K562 (cell line): ENCODE results near the gene PIH1D1. TPM values are rescaled to one million over a fixed set of nuclear protein-coding genes. Genes with fewer than 3 reads are reported as not detected.

Experiments
- ATAC-seq: fragments of 200-7000 bp; cut with Tn5 transposase; 3 replicates; pipeline ENCODE4 v1.9.1; 2020; ENCODE audit warnings: moderate library complexity
- BruUV-seq: library from RNA; stranded (reverse); fragments of 400-500 nt; replicated peaks from 2 replicates; lab custom pipeline; 2021; lab: Mats Ljungman, UMichigan
- CTCF ChIA-PET: fragments of 300-600 bp; formaldehyde crosslinking; extraction: SDS; loops from one replicate; lab custom pipeline; 2021; ENCODE audit warnings: low intra/inter-chr PET ratio; lab: Yijun Ruan, JAX
- POLR2A ChIA-PET: fragments of 300-600, 350-650 bp; sonication (Branson Sonifier 250); formaldehyde crosslinking; extraction: SDS; loops from one replicate; lab custom pipeline; 2021; ENCODE audit warnings: antibody characterized with exemption, inconsistent platforms; lab: Yijun Ruan, JAX
- DNase-seq, 4 experiments: peaks; one replicate each; pipeline versions ENCODE4 v3.0.0 to v3.0.0-alpha.2; 2011 to 2018; ENCODE audit warnings: low spot score in 3 of 4, mixed read lengths in 3 of 4; ENCODE audit errors: extremely low read depth in 1 of 4
- FAIRE-seq: peaks from 2 replicates; lab custom pipeline; 2011; peaks lifted over from hg19 to GRCh38; lab: Jason Lieb, UNC
- H2AFZ ChIP-seq: 2 replicates; pipeline ENCODE4 v1.6.0; 2011; ENCODE audit warnings: low read depth, low read length, control low read depth, inconsistent platforms
- H3K27ac ChIP-seq: fragments of 200-600 bp; 3 replicates; pipeline ENCODE4 v1.8.0; 2011; ENCODE audit warnings: low read depth, mild to moderate bottlenecking, control low read depth, inconsistent platforms, low read length, moderate library complexity, mixed read lengths; ENCODE audit errors: extremely low read depth
- H3K27me3 ChIP-seq, 2 experiments: fragments of 300-600 bp in 1 of 2; 2 replicates in 1 of 2; 3 replicates in 1 of 2; pipeline versions ENCODE4 v1.6.0 to v1.8.0; 2011; ENCODE audit warnings: inconsistent platforms in 2 of 2, low read length in 2 of 2, mild to moderate bottlenecking in 1 of 2, mixed read lengths in 1 of 2, moderate library complexity in 1 of 2; ENCODE audit not compliant: control insufficient read depth in 2 of 2, insufficient read depth in 2 of 2
- H3K36me3 ChIP-seq: fragments of 300-600 bp; 3 replicates; pipeline ENCODE4 v1.8.0; 2011; ENCODE audit warnings: mild to moderate bottlenecking, low read length, inconsistent platforms; ENCODE audit not compliant: control insufficient read depth, insufficient read depth
- H3K4me1 ChIP-seq, 2 experiments: fragments of 200-600 bp in 1 of 2; replicated peaks in 1 of 2; 2 replicates in 1 of 2; 3 replicates in 1 of 2; pipeline versions ENCODE4 v1.5.1 to v1.8.0; 2011; ENCODE audit warnings: inconsistent platforms in 2 of 2, low read length in 2 of 2, mild to moderate bottlenecking in 1 of 2, mixed read lengths in 1 of 2, moderate library complexity in 1 of 2; ENCODE audit not compliant: control insufficient read depth in 2 of 2, insufficient read depth in 2 of 2
- H3K4me2 ChIP-seq: 2 replicates; pipeline ENCODE4 v1.6.1; 2011; ENCODE audit warnings: low read length, control low read depth, inconsistent platforms, mixed read lengths; ENCODE audit not compliant: insufficient read depth
- H3K4me3 ChIP-seq: fragments of 200-600 bp; sonication (generic), shearing (Covaris generic); 2 replicates; pipeline ENCODE4 v1.5.1; 2016; ENCODE audit warnings: control low read depth, inconsistent platforms
- H3K79me2 ChIP-seq: fragments of 200-600 bp; 3 replicates; pipeline ENCODE4 v1.8.0; 2011; ENCODE audit warnings: low read length, inconsistent platforms; ENCODE audit not compliant: control insufficient read depth, insufficient read depth
- H3K9ac ChIP-seq, 2 experiments: 2 replicates each; pipeline versions ENCODE4 v1.6.0 to v1.6.1; 2011; ENCODE audit warnings: low read depth in 2 of 2, low read length in 2 of 2, control low read depth in 1 of 2, inconsistent platforms in 1 of 2, mild to moderate bottlenecking in 1 of 2, mixed read lengths in 1 of 2; ENCODE audit not compliant: insufficient read depth in 1 of 2
- H3K9me1 ChIP-seq: one replicate; pipeline ENCODE4 v1.6.0; 2011; ENCODE audit warnings: inconsistent platforms, mild to moderate bottlenecking, low read length, moderate library complexity; ENCODE audit not compliant: control insufficient read depth, insufficient read depth
- H3K9me3 ChIP-seq: replicated peaks from 2 replicates; pipeline ENCODE4 v1.5.1; 2011; ENCODE audit warnings: low read depth, low read length, inconsistent platforms; ENCODE audit not compliant: control insufficient read depth, insufficient read depth
- H4K20me1 ChIP-seq: replicated peaks from 2 replicates; pipeline ENCODE4 v1.6.1; 2011; ENCODE audit warnings: low read length, inconsistent platforms, mixed read lengths; ENCODE audit not compliant: control insufficient read depth, insufficient read depth
- ARNT ChIP-seq, 2 experiments: fragments of 450-650 bp; IDR thresholded peaks; 2 replicates each; pipeline ENCODE4 v1.6.1; 2016; ENCODE audit warnings: mild to moderate bottlenecking in 1 of 2
- CCAR2 ChIP-seq: fragments of 200-400 bp; formaldehyde crosslinking; IDR thresholded peaks from 2 replicates; pipeline ENCODE4 v1.6.1; 2017; ENCODE audit warnings: mild to moderate bottlenecking, low read depth, low read length
- CREM ChIP-seq: IDR thresholded peaks from 2 replicates; pipeline ENCODE4 v1.6.1; 2014; ENCODE audit warnings: antibody characterized with exemption, low read depth
- CXXC5 ChIP-seq: fragments of 250-450 bp; sonication (Bioruptor Pico); IDR thresholded peaks from 2 replicates; pipeline ENCODE4 v1.8.0; 2022; ENCODE audit warnings: inconsistent platforms, mild to moderate bottlenecking, moderate library complexity
- DNMT1 ChIP-seq: fragments of 450-650 bp; IDR thresholded peaks from 2 replicates; pipeline ENCODE4 v1.6.1; 2016; ENCODE audit warnings: antibody characterized with exemption, mild to moderate bottlenecking
- GABPA ChIP-seq: fragments of 200-800 bp; sonication (Bioruptor generic); conservative IDR thresholded peaks from 2 replicates; pipeline ENCODE4 v1.6.1; 2016; ENCODE audit warnings: low read depth, missing genetic modification characterization, missing compliant biosample characterization
- GTF2E2 ChIP-seq: fragments of 200-800 bp; sonication (Bioruptor generic); IDR thresholded peaks from 2 replicates; pipeline ENCODE4 v1.6.1; 2016; ENCODE audit warnings: missing genetic modification characterization, missing compliant biosample characterization
- HNRNPUL1 ChIP-seq: fragments of 200-400 bp; formaldehyde crosslinking; IDR thresholded peaks from 2 replicates; pipeline ENCODE4 v1.6.1; 2017; ENCODE audit warnings: low read length
- JUNB ChIP-seq: fragments of 450-650 bp; formaldehyde crosslinking; conservative IDR thresholded peaks from 2 replicates; pipeline ENCODE4 v1.4.0; 2020; ENCODE audit warnings: mild to moderate bottlenecking
- MED1 ChIP-seq: sonication (generic); formaldehyde crosslinking; IDR thresholded peaks from 2 replicates; pipeline ENCODE4 v1.8.1; 2023; ENCODE audit warnings: missing genetic modification reagents, borderline replicate concordance
- PRMT5 ChIP-seq: sonication (generic); formaldehyde crosslinking; IDR thresholded peaks from 2 replicates; pipeline ENCODE4 v1.5.0; 2020; ENCODE audit warnings: missing genetic modification reagents
- SUPT5H ChIP-seq: fragments of 450-650 bp; IDR thresholded peaks from 2 replicates; pipeline ENCODE4 v1.6.1; 2016
- THAP12 ChIP-seq: fragments of 250-450 bp; sonication (Bioruptor Pico); IDR thresholded peaks from 2 replicates; pipeline ENCODE4 v1.9.0; 2021; ENCODE audit warnings: mild to moderate bottlenecking, inconsistent platforms
- THRAP3 ChIP-seq: fragments of 450-650 bp; IDR thresholded peaks from 2 replicates; pipeline ENCODE4 v1.6.1; 2016; ENCODE audit warnings: mild to moderate bottlenecking, inconsistent platforms, borderline replicate concordance
- ZNF224 ChIP-seq: sonication (generic); formaldehyde crosslinking; IDR thresholded peaks from 2 replicates; pipeline ENCODE4 v1.8.0; 2022; ENCODE audit warnings: mild to moderate bottlenecking, missing genetic modification reagents
- ZNF232 ChIP-seq: sonication (generic); formaldehyde crosslinking; IDR thresholded peaks from 2 replicates; pipeline ENCODE4 v1.8.0; 2022; ENCODE audit warnings: mild to moderate bottlenecking, missing genetic modification reagents
- ZNF239 ChIP-seq: fragments of 250-450 bp; sonication (Bioruptor Pico); IDR thresholded peaks from 2 replicates; pipeline ENCODE4 v1.4.0; 2020; ENCODE audit warnings: mild to moderate bottlenecking
- ZNF717 ChIP-seq: fragments of 250-450 bp; sonication (Bioruptor Pico); IDR thresholded peaks from 2 replicates; pipeline ENCODE4 v1.5.0; 2021
- WGBS: fragments of 100-300 bp; shearing (Covaris generic); methylation state at CpG from one replicate; pipeline ENCODE4 v1.1.6; 2016; ENCODE audit warnings: low coverage, mixed read lengths; ENCODE audit not compliant: insufficient coverage; ENCODE audit errors: missing lambda C conversion rate; 5-methylcytosine and 5-hydroxymethylcytosine counted together
- in situ Hi-C: fragments of 300-500 bp; cut with MboI; formaldehyde crosslinking; loops from 4 replicates; pipeline ENCODE4 v1.15.0; 2018; ENCODE audit warnings: inconsistent platforms, mixed read lengths
- intact Hi-C: fragments of 100-400 bp; cut with micrococcal nuclease; formaldehyde crosslinking; loops from 2 replicates; pipeline ENCODE4 v1.14.2; 2022
- polyA plus RNA-seq, 8 experiments: library from polyadenylated mRNA; depleted of rRNA in 4 of 8; stranded (reverse) in 5 of 8; unstranded in 3 of 8; fragments of >200 nt; fragmentation: Nextera tagmentation in 2 of 8; fragmentation: Illumina TruSeq in 1 of 8; extraction: Ambion mirVana in 2 of 8; extraction: Trizol in 1 of 8; gene quantifications; 2 replicates each; pipeline versions ENCODE4 v1.2.1 to v1.2.3, GENCODE V29; 2011 to 2014; ENCODE audit warnings: inconsistent platforms in 1 of 8, missing spikeins in 1 of 8
- total RNA-seq, 7 experiments: library from RNA; depleted of rRNA in 6 of 7; stranded (reverse); fragments of >200 nt in 6 of 7; fragmentation: Illumina TruSeq in 2 of 7; extraction: Trizol in 2 of 7; gene quantifications; 2 replicates each; pipeline versions ENCODE4 v1.2.1 to v1.2.3, GENCODE V29; 2011 to 2021; ENCODE audit warnings: low replicate concordance in 1 of 7
- TF ChIP-seq, protein P1 (sequence below): fragments of 250-450 bp; sonication (Bioruptor Pico); IDR thresholded peaks from 2 replicates; pipeline ENCODE4 v1.8.0; 2021; ENCODE audit warnings: mild to moderate bottlenecking, moderate library complexity

PIH1D1 gene
- total and polyA plus RNA-seq, 9 of the 15 experiments (the other 6 are each of a cell fraction or from before 2014, with no cell fraction given): 26.5 to 224 (median 137) TPM

DNA sequence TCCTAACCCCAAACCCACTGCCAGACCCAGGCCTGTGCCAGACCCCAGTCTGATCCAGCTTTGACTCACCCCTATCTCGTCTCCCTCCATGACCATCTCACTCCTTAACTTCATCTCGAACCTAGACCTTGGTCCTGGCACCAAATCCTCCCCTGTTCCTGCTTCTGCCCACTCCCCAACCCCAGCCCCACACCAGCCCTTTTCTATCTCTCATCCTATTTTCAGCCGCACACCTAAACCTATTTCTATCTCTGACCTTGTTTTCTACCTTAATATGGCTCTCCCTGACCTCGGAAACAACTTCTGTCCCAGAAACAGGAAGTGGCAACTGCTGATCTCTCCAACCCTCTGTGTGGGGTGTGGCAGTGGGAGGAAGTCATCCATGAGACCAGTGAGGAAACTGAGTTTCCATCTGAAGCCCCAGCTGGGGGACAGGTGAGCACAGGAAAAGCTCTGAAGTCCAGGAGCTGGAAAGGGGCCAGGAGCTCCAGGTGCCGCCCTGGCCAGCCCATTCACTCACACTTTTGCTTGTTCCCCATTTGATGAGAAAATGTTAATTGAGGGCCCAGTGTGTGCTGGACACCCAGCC lies 42.1 kb downstream of the PIH1D1 start:
- POLR2A ChIA-PET: interaction anchor here (1.1 to 2.1 kb wide), 3 partner anchors 9 to 34 kb away, joined by 4 to 14 read pairs (median 5); partner anchors contain the start of gene GFY
- in situ Hi-C loops: no loop called here
- 35% methylated on average over 5 of the region's 5 CpGs for WGBS
- no peaks in the 10 kb centered on the region for H3K36me3 ChIP-seq
- peak overlapping the region; percentile 35 to 75; a peak in 3 of 4 replicates for H3K9ac ChIP-seq
- H3K4me3 ChIP-seq: no peak overlapping the region
- no peaks in the 10 kb centered on the region for H3K79me2 ChIP-seq
- intact Hi-C loops: no loop called here
- peaks cover 26 to 40% of the 10 kb centered on the region in 2 experiments for H3K4me1 ChIP-seq
- peak overlapping the region; percentile 54 for H3K27ac ChIP-seq
- H3K4me2 ChIP-seq: peak overlapping the region; percentile 33
- H3K27me3 ChIP-seq: no peaks in the 10 kb centered on the region
- DNase-seq (peak in 1 of 4 experiments; percentile 57), ATAC-seq (peak; percentile 66), FAIRE-seq (peak; percentile 86)
- CTCF ChIA-PET: no interaction called here
- no peaks in the 10 kb centered on the region for H4K20me1 ChIP-seq
- H2AFZ ChIP-seq: peak overlapping the region; percentile 78
- H3K9me1 ChIP-seq: no peaks in the 10 kb centered on the region
- no TSS peak for BruUV-seq
- H3K9me3 ChIP-seq: no peaks in the 10 kb centered on the region
- TF ChIP-seq ZNF224 (CRISPR knock-in tag): no peak
- TF ChIP-seq JUNB: no peak
- no peak for TF ChIP-seq CCAR2
- no peak for TF ChIP-seq DNMT1
- TF ChIP-seq HNRNPUL1: no peak
- TF ChIP-seq GTF2E2 (tag): no peak
- TF ChIP-seq SUPT5H: peak; percentile 52
- TF ChIP-seq ZNF239: no peak
- 0 out of 2 replicates have a peak, but pooled peaks have one; percentile 12 for TF ChIP-seq CXXC5
- no peak for TF ChIP-seq MED1 (CRISPR knock-in tag)
- no peak for TF ChIP-seq THRAP3
- TF ChIP-seq GABPA (tag): peak; percentile 75
- no peak for TF ChIP-seq THAP12 (CRISPR knock-in tag)
- TF ChIP-seq PRMT5 (CRISPR knock-in tag): no peak
- TF ChIP-seq CREM: no peak
- TF ChIP-seq, protein P1, sequence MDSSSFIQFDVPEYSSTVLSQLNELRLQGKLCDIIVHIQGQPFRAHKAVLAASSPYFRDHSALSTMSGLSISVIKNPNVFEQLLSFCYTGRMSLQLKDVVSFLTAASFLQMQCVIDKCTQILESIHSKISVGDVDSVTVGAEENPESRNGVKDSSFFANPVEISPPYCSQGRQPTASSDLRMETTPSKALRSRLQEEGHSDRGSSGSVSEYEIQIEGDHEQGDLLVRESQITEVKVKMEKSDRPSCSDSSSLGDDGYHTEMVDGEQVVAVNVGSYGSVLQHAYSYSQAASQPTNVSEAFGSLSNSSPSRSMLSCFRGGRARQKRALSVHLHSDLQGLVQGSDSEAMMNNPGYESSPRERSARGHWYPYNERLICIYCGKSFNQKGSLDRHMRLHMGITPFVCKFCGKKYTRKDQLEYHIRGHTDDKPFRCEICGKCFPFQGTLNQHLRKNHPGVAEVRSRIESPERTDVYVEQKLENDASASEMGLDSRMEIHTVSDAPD: no peak
- no peak for TF ChIP-seq ARNT (IDR thresholded peaks at IDR 0.05)
- TF ChIP-seq ZNF717: no peak
- TF ChIP-seq ZNF232 (CRISPR knock-in tag): no peak
